ENCODE measurements around the gene PDE2A. TPM values are rescaled to one million over a fixed set of nuclear protein-coding genes. Genes with fewer than 3 reads are reported as not detected.

Gene PDE2A
- total RNA-seq, 2 donors from 2014 or later, result 3.7 to 13.3 TPM

GRCh38 chr11:72718101-72718501 lies 43.9 kb upstream of the PDE2A start:
- H3K9ac ChIP-seq (ENCODE audit: extremely low read depth, low read length, poor library complexity, severe bottlenecking), result no peak overlapping the region
- no peaks in the 10 kb centered on the region for H3K9me3 Mint-ChIP-seq
- DNase-seq, result no peak
- no peak overlapping the region for H3K27ac ChIP-seq (ENCODE audit: low read depth, low read length)
- TF ChIP-seq CTCF (conservative IDR thresholded peaks at IDR 0.05), result no peak
- peaks cover 6% of the 10 kb centered on the region for H3K4me1 ChIP-seq (ENCODE audit: control insufficient read depth, insufficient read depth, low read length)
- H3K4me3 Mint-ChIP-seq, result no peak overlapping the region
- H3K27me3 Mint-ChIP-seq (ENCODE audit: insufficient read depth), result no peaks in the 10 kb centered on the region
- H3K4me3 ChIP-seq (ENCODE audit: low read length), result no peak overlapping the region
- H3K27me3 ChIP-seq (ENCODE audit: control insufficient read depth, insufficient read depth, low read length, poor library complexity, severe bottlenecking), result no peaks in the 10 kb centered on the region
- H3K36me3 ChIP-seq (ENCODE audit: control insufficient read depth, insufficient read depth, low read length), result peaks cover 11% of the 10 kb centered on the region
- 92 to 93% methylated on average over 8 to 9 of the region's 9 CpGs for WGBS, 2 experiments (ENCODE audit: insufficient coverage in 1 of 2, insufficient read length in 1 of 2)
- H3K27ac Mint-ChIP-seq, result no peak overlapping the region
- H3K36me3 Mint-ChIP-seq (ENCODE audit: low read depth), result peaks cover 23% of the 10 kb centered on the region
- H3K9me3 ChIP-seq (ENCODE audit: control insufficient read depth, low read length), result no peaks in the 10 kb centered on the region
- peaks cover 21% of the 10 kb centered on the region for H3K4me1 Mint-ChIP-seq

GRCh38 chr11:72716788-72717435 lies 42.7 kb upstream of the PDE2A start:
- Mint-ChIP-seq H3K4me1 (peaks cover 20% of the 10 kb centered on the region), H3K27ac (no peak overlapping the region), H3K4me3 (no peak overlapping the region), H3K36me3 (ENCODE audit: low read depth) (peaks cover 28% of the 10 kb centered on the region), H3K9me3 (no peaks in the 10 kb centered on the region), H3K27me3 (ENCODE audit: insufficient read depth) (no peaks in the 10 kb centered on the region)
- Histone ChIP-seq H3K27me3 (ENCODE audit: control insufficient read depth, insufficient read depth, low read length, poor library complexity, severe bottlenecking) (no peaks in the 10 kb centered on the region), H3K27ac (ENCODE audit: low read depth, low read length) (peak overlapping the region; percentile 50), H3K4me3 (ENCODE audit: low read length) (no peak overlapping the region), H3K4me1 (ENCODE audit: control insufficient read depth, insufficient read depth, low read length) (peaks cover 5% of the 10 kb centered on the region), H3K9me3 (ENCODE audit: control insufficient read depth, low read length) (no peaks in the 10 kb centered on the region), H3K9ac (ENCODE audit: extremely low read depth, low read length, poor library complexity, severe bottlenecking) (no peak overlapping the region), H3K36me3 (ENCODE audit: control insufficient read depth, insufficient read depth, low read length) (peaks cover 11% of the 10 kb centered on the region)
- WGBS, 2 experiments (ENCODE audit: insufficient coverage in 1 of 2, insufficient read length in 1 of 2), result 89 to 90% methylated on average over 5 to 14 of the region's 14 CpGs
- no peak for TF ChIP-seq CTCF (conservative IDR thresholded peaks at IDR 0.05)
- DNase-seq, result no peak

DNA sequence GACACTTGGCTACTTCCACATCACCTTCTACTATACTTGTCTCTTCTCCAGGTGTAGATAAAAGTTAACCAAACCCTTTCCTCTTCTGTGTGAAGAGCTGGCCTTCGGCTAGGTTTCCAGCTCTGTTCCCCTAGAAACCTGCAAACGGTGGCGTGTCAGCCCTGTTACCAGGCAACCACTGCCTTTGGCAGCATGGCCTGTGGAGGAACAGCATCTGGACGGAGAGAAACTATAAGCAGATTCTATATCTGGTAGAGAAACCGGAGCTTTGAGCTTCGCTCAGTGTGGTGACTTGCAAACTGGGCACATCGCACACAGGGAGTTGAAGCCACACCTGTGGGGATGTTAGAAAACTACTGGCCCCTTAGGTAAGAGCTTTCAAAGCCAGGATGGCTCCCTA lies 42.1 kb upstream of the PDE2A start:
- Mint-ChIP-seq H3K27ac (no peak overlapping the region), H3K9me3 (no peaks in the 10 kb centered on the region), H3K4me3 (no peak overlapping the region), H3K36me3 (ENCODE audit: low read depth) (peaks cover 29% of the 10 kb centered on the region), H3K27me3 (ENCODE audit: insufficient read depth) (no peaks in the 10 kb centered on the region), H3K4me1 (peaks cover 14% of the 10 kb centered on the region)
- WGBS, 2 experiments (ENCODE audit: insufficient coverage in 1 of 2, insufficient read length in 1 of 2), result 67 to 92% methylated on average over 7 of the region's 7 CpGs
- peak overlapping the region; percentile 50 for H3K27ac ChIP-seq (ENCODE audit: low read depth, low read length)
- H3K36me3 ChIP-seq (ENCODE audit: control insufficient read depth, insufficient read depth, low read length), result peaks cover 13% of the 10 kb centered on the region
- TF ChIP-seq CTCF (conservative IDR thresholded peaks at IDR 0.05), result no peak
- H3K4me3 ChIP-seq (ENCODE audit: low read length), result no peak overlapping the region
- no peaks in the 10 kb centered on the region for H3K9me3 ChIP-seq (ENCODE audit: control insufficient read depth, low read length)
- H3K9ac ChIP-seq (ENCODE audit: extremely low read depth, low read length, poor library complexity, severe bottlenecking), result no peak overlapping the region
- no peaks in the 10 kb centered on the region for H3K4me1 ChIP-seq (ENCODE audit: control insufficient read depth, insufficient read depth, low read length)
- no peak for DNase-seq
- H3K27me3 ChIP-seq (ENCODE audit: control insufficient read depth, insufficient read depth, low read length, poor library complexity, severe bottlenecking), result no peaks in the 10 kb centered on the region

Data from endodermal cell (in vitro differentiated cells).